GM18520 (cell line): ENCODE results near the gene TWNK.

Experiments used
- ATAC-seq: cut with Tn5 transposase; IDR thresholded peaks from one replicate; pipeline ENCODE4 v1.9.1; 2021; ENCODE audit not compliant: unreplicated experiment

Gene TWNK

GRCh38 chr10:101010329-101010728 is 23.0 kb downstream of the TWNK start:
- no peak for ATAC-seq

GRCh38 chr10:101011517-101012423 is 24.4 kb downstream of the TWNK start:
- no peak for ATAC-seq

- ATAC-seq: peak; percentile 76
Measured at GRCh38 chr10:101012525-101013364, 25.4 kb downstream of the TWNK start.

GRCh38 chr10:101013365-101013825 is 26.1 kb downstream of the TWNK start:
- ATAC-seq: no peak

- no peak for ATAC-seq
Measured at GRCh38 chr10:101014230-101014884, 27.0 kb downstream of the TWNK start.

GRCh38 chr10:101014966-101015581 is 27.7 kb downstream of the TWNK start:
- ATAC-seq: no peak

- ATAC-seq: no peak
Measured at GRCh38 chr10:101015582-101015973, 28.2 kb downstream of the TWNK start.

GRCh38 chr10:101016814-101017213 is 29.5 kb downstream of the TWNK start:
- ATAC-seq: no peak

- no peak for ATAC-seq
Measured at GRCh38 chr10:101018118-101018599, 30.8 kb downstream of the TWNK start.

- ATAC-seq: no peak
Measured at GRCh38 chr10:101018600-101019439, 31.5 kb downstream of the TWNK start.

- ATAC-seq: no peak
Measured at GRCh38 chr10:101019440-101019703, 32.0 kb downstream of the TWNK start.

- no peak for ATAC-seq
Measured at GRCh38 chr10:101020427-101021075, 33.2 kb downstream of the TWNK start.

GRCh38 chr10:101021239-101021638 is 33.9 kb downstream of the TWNK start:
- no peak for ATAC-seq

GRCh38 chr10:101021692-101022251 is 34.4 kb downstream of the TWNK start:
- no peak for ATAC-seq

GRCh38 chr10:101022967-101023705 is 35.8 kb downstream of the TWNK start:
- ATAC-seq: no peak

- no peak for ATAC-seq
Measured at GRCh38 chr10:101027106-101027720, 39.9 kb downstream of the TWNK start.

GRCh38 chr10:101028446-101029337 is 41.3 kb downstream of the TWNK start:
- no peak for ATAC-seq
